Endothelial cell of umbilical vein (primary cell): ENCODE results near the gene ASCL5.

Experiments used
- EZH2 ChIP-seq: IDR thresholded peaks from 2 replicates; pipeline ENCODE4 v1.6.1; 2012; ENCODE audit warnings: borderline replicate concordance, low read depth, mild to moderate bottlenecking, moderate library complexity, low read length, inconsistent platforms; ENCODE audit not compliant: severe bottlenecking
- FOS ChIP-seq: IDR thresholded peaks from 2 replicates; pipeline ENCODE4 v1.6.1; 2011; ENCODE audit warnings: mild to moderate bottlenecking, low read length, moderate library complexity, borderline replicate concordance; ENCODE audit not compliant: insufficient read depth
- GATA2 ChIP-seq: IDR thresholded peaks from 2 replicates; pipeline ENCODE4 v1.7.0; 2011; ENCODE audit warnings: low read depth, mild to moderate bottlenecking, moderate library complexity, mixed read lengths, low read length; ENCODE audit not compliant: insufficient read length, insufficient read depth
- JUN ChIP-seq: IDR thresholded peaks from 2 replicates; pipeline ENCODE4 v1.6.1; 2011; ENCODE audit warnings: borderline replicate concordance, low read depth; ENCODE audit not compliant: insufficient read length, insufficient read depth
- MYC ChIP-seq: IDR thresholded peaks from one replicate; pipeline ENCODE4 v1.6.1; 2011; ENCODE audit warnings: mild to moderate bottlenecking, low read depth, low read length
- POLR2A ChIP-seq: IDR thresholded peaks from 2 replicates; pipeline ENCODE4 v1.6.1; 2012; ENCODE audit warnings: low read depth, mild to moderate bottlenecking, control low read depth, low read length
- POLR2AphosphoS5 ChIP-seq: IDR thresholded peaks from 2 replicates; pipeline ENCODE4 v1.6.1; 2012; ENCODE audit warnings: low read depth, mild to moderate bottlenecking, control low read depth, low read length, moderate library complexity; ENCODE audit not compliant: insufficient read depth
- TF ChIP-seq, protein P1 (sequence below), 2 donors: IDR thresholded peaks; 1 replicate in 1 of 2; 2 replicates in 1 of 2; pipeline ENCODE4 v1.5.1; 2011; ENCODE audit warnings: low read length in 2 of 2, mild to moderate bottlenecking in 2 of 2, moderate library complexity in 2 of 2, control low read depth in 1 of 2, inconsistent platforms in 1 of 2, low read depth in 1 of 2; ENCODE audit not compliant: insufficient read depth in 1 of 2; ENCODE audit errors: extremely low read depth in 1 of 2
- TF ChIP-seq, protein P2 (sequence below): IDR thresholded peaks from 2 replicates; pipeline ENCODE4 v1.6.1; 2011; ENCODE audit not compliant: insufficient read depth, insufficient read length

- TF ChIP-seq POLR2AphosphoS5 (no peak), POLR2A (no peak), JUN (no peak), GATA2 (no peak), MYC (no peak), FOS (no peak), EZH2 (no peak)
- TF ChIP-seq, protein P1, sequence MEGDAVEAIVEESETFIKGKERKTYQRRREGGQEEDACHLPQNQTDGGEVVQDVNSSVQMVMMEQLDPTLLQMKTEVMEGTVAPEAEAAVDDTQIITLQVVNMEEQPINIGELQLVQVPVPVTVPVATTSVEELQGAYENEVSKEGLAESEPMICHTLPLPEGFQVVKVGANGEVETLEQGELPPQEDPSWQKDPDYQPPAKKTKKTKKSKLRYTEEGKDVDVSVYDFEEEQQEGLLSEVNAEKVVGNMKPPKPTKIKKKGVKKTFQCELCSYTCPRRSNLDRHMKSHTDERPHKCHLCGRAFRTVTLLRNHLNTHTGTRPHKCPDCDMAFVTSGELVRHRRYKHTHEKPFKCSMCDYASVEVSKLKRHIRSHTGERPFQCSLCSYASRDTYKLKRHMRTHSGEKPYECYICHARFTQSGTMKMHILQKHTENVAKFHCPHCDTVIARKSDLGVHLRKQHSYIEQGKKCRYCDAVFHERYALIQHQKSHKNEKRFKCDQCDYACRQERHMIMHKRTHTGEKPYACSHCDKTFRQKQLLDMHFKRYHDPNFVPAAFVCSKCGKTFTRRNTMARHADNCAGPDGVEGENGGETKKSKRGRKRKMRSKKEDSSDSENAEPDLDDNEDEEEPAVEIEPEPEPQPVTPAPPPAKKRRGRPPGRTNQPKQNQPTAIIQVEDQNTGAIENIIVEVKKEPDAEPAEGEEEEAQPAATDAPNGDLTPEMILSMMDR (IDR thresholded peaks at IDR 0.05; ENCODE audit: extremely low read depth in 1 of 2, insufficient read depth in 1 of 2, low read depth in 1 of 2, low read length in 2 of 2): no peak
- TF ChIP-seq, protein P2, sequence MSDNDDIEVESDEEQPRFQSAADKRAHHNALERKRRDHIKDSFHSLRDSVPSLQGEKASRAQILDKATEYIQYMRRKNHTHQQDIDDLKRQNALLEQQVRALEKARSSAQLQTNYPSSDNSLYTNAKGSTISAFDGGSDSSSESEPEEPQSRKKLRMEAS: no peak
These were observed 60.0 kb downstream of the ASCL5 start for GRCh38 chr1:201066986-201067385.
